ENCODE results near the gene EXOG.
"Not testable (repeated sequence)": the region's sequence is repeated elsewhere in the genome, so short reads cannot be mapped to it uniquely, and the experiment has no call there.

EXOG gene

DNA sequence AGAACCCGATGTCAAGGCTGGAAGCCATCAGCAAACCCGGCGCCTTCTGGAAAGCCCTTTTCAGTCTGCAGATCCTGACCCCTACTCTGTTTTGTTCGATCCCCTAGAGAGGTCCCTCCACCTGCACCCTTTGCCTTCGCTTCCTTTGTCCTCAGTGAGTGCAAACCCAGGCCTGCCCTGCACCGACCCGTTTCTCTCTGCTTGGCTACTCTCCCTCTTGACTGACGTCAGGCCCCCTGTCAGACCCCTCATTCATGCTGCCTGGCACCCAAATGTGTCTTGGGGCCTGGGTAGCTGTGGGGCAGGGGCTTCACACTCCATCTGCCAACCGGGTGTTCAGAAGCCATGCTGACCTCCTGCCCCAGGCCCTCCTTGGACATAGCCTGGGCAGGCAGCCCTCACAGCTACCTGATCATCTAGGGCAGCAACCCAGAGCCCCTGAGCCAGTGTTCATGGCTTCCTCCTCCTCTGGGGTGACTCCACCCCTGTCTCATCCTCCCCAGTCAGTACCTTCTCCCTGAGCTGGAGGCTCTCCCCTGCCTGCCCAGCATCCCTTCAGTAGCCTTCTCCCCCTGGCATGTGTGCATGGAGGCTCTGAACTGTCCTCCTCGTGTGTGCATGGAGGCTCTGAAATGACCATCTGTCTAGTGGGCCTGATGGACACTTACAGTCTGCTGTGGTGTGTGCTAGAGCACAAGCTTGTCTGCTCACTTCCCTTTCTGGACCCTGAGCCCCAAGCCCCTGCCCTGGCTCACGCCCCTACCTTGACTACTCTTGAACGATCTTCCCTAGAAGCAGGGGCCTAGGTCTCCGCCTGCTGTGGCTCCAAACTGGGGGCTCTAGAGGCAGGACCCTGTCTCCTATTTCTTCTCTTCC is 69.4 kb downstream of the EXOG start:
- TF ChIP-seq, protein P1, sequence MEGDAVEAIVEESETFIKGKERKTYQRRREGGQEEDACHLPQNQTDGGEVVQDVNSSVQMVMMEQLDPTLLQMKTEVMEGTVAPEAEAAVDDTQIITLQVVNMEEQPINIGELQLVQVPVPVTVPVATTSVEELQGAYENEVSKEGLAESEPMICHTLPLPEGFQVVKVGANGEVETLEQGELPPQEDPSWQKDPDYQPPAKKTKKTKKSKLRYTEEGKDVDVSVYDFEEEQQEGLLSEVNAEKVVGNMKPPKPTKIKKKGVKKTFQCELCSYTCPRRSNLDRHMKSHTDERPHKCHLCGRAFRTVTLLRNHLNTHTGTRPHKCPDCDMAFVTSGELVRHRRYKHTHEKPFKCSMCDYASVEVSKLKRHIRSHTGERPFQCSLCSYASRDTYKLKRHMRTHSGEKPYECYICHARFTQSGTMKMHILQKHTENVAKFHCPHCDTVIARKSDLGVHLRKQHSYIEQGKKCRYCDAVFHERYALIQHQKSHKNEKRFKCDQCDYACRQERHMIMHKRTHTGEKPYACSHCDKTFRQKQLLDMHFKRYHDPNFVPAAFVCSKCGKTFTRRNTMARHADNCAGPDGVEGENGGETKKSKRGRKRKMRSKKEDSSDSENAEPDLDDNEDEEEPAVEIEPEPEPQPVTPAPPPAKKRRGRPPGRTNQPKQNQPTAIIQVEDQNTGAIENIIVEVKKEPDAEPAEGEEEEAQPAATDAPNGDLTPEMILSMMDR (IDR thresholded peaks at IDR 0.05; ENCODE audit: low read depth, low read length, poor library complexity, severe bottlenecking): no peak
- TF ChIP-seq EZH2phosphoT487 (IDR thresholded peaks at IDR 0.05; ENCODE audit: borderline replicate concordance, low read length): no peak
- H3K27ac ChIP-seq (ENCODE audit: low read depth, low read length): no peak overlapping the region
- no peaks in the 10 kb centered on the region for H3K4me1 ChIP-seq (ENCODE audit: control insufficient read depth, low read length)
- H3F3A ChIP-seq (ENCODE audit: control insufficient read depth, insufficient read depth): no peaks in the 10 kb centered on the region
- no peaks in the 10 kb centered on the region for H4K20me1 ChIP-seq (ENCODE audit: control insufficient read depth, insufficient read depth, low read depth, low read length)
- H3K36me3 ChIP-seq (ENCODE audit: control insufficient read depth, low read length): no peaks in the 10 kb centered on the region
- H3K4me2 ChIP-seq (ENCODE audit: low read length): no peak overlapping the region
- no peak overlapping the region for H3K4me3 ChIP-seq (ENCODE audit: low read length)
- H3K9me2 ChIP-seq (replicated peaks; ENCODE audit: control insufficient read depth, low read length): no peaks in the 10 kb centered on the region
- H3K9me3 ChIP-seq (ENCODE audit: control insufficient read depth, insufficient read depth, low read length): no peaks in the 10 kb centered on the region
- H3K27me3 ChIP-seq (ENCODE audit: control insufficient read depth, low read length): no peaks in the 10 kb centered on the region
- H3K79me2 ChIP-seq (ENCODE audit: control insufficient read depth, low read length): no peaks in the 10 kb centered on the region

DNA sequence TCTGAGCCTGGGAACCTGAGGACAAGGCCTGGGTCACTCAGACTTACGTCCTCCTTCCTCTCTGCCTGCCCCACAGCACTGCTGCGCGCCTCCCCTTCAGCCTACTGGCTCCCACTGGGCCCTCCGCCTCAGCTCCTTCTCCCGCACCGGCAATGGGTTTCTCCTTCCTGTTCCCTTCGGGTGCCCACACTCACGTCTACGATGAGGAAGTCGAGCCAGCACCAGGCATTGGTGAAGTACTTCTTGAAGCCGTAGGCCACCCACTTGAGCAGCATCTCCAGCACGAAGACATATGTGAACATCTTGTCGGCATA is 70.0 kb downstream of the EXOG start:
- no peaks in the 10 kb centered on the region for H3K9me3 ChIP-seq (ENCODE audit: control insufficient read depth, insufficient read depth, low read length)
- H3K36me3 ChIP-seq (ENCODE audit: control insufficient read depth, low read length): no peaks in the 10 kb centered on the region
- no peaks in the 10 kb centered on the region for H3K9me2 ChIP-seq (replicated peaks; ENCODE audit: control insufficient read depth, low read length)
- no peaks in the 10 kb centered on the region for H3K27me3 ChIP-seq (ENCODE audit: control insufficient read depth, low read length)
- no peaks in the 10 kb centered on the region for H3K79me2 ChIP-seq (ENCODE audit: control insufficient read depth, low read length)
- no peak overlapping the region for H3K4me2 ChIP-seq (ENCODE audit: low read length)
- H3K4me3 ChIP-seq (ENCODE audit: low read length): no peak overlapping the region
- no peak overlapping the region for H3K27ac ChIP-seq (ENCODE audit: low read depth, low read length)
- TF ChIP-seq, protein P1 (IDR thresholded peaks at IDR 0.05; ENCODE audit: low read depth, low read length, poor library complexity, severe bottlenecking): no peak
- TF ChIP-seq EZH2phosphoT487 (IDR thresholded peaks at IDR 0.05; ENCODE audit: borderline replicate concordance, low read length): no peak
- no peaks in the 10 kb centered on the region for H3F3A ChIP-seq (ENCODE audit: control insufficient read depth, insufficient read depth)
- H4K20me1 ChIP-seq (ENCODE audit: control insufficient read depth, insufficient read depth, low read depth, low read length): no peaks in the 10 kb centered on the region
- no peaks in the 10 kb centered on the region for H3K4me1 ChIP-seq (ENCODE audit: control insufficient read depth, low read length)

DNA sequence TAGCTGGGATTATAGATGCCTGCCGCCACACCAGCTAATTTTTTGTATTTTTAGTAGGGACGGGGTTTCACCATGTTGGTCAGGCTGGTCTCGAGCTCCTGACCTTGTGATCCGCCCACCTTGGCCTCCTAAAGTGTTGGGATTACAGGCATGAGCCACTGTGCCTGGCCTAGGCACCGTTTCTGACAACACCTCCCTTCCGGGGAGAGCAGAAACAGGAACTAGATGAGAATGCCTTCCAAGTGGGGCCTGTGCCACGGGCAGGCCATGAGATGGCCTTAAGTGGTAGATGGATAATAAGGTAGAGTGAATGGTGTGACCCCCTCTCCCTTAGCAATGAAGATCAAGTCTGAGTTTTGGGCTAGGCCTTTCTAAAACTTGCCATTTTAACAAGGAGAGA is 70.7 kb downstream of the EXOG start:
- not testable (repeated sequence) for H3K4me2 ChIP-seq (ENCODE audit: low read length); H3K27ac ChIP-seq (ENCODE audit: low read depth, low read length); H3K9me2 ChIP-seq (replicated peaks; ENCODE audit: control insufficient read depth, low read length); H3K4me3 ChIP-seq (ENCODE audit: low read length); H3K36me3 ChIP-seq (ENCODE audit: control insufficient read depth, low read length); H3K9me3 ChIP-seq (ENCODE audit: control insufficient read depth, insufficient read depth, low read length); H3K4me1 ChIP-seq (ENCODE audit: control insufficient read depth, low read length); H3K27me3 ChIP-seq (ENCODE audit: control insufficient read depth, low read length); H3F3A ChIP-seq (ENCODE audit: control insufficient read depth, insufficient read depth); H4K20me1 ChIP-seq (ENCODE audit: control insufficient read depth, insufficient read depth, low read depth, low read length); H3K79me2 ChIP-seq (ENCODE audit: control insufficient read depth, low read length)

DNA sequence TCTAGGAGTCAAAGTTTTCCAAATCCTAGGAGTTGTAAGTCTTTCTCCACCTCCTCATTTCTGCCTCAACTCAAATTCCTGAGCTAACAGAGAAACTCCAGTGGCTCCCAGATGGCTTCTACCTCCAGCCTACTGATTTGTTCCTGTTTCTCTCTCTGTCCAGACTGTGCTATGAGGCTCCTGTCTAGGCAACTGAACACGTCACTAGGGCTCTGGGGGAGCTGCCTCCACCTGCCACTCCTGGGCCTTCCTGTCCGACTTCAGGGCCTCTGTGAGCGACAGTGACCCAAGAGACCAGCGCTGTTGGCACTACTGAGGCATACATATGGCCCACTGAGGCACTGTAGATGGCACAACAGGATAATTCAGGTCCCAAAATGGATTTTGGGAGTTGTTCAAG is 71.4 kb downstream of the EXOG start:
- H3K9me3 ChIP-seq (ENCODE audit: control insufficient read depth, insufficient read depth, low read length): no peaks in the 10 kb centered on the region
- H3F3A ChIP-seq (ENCODE audit: control insufficient read depth, insufficient read depth): no peaks in the 10 kb centered on the region
- no peak overlapping the region for H3K4me2 ChIP-seq (ENCODE audit: low read length)
- H3K9me2 ChIP-seq (replicated peaks; ENCODE audit: control insufficient read depth, low read length): no peaks in the 10 kb centered on the region
- no peaks in the 10 kb centered on the region for H3K36me3 ChIP-seq (ENCODE audit: control insufficient read depth, low read length)
- H3K4me1 ChIP-seq (ENCODE audit: control insufficient read depth, low read length): no peaks in the 10 kb centered on the region
- no peaks in the 10 kb centered on the region for H3K79me2 ChIP-seq (ENCODE audit: control insufficient read depth, low read length)
- H3K4me3 ChIP-seq (ENCODE audit: low read length): no peak overlapping the region
- H4K20me1 ChIP-seq (ENCODE audit: control insufficient read depth, insufficient read depth, low read depth, low read length): no peaks in the 10 kb centered on the region
- no peaks in the 10 kb centered on the region for H3K27me3 ChIP-seq (ENCODE audit: control insufficient read depth, low read length)
- H3K27ac ChIP-seq (ENCODE audit: low read depth, low read length): no peak overlapping the region
- no peak for TF ChIP-seq EZH2phosphoT487 (IDR thresholded peaks at IDR 0.05; ENCODE audit: borderline replicate concordance, low read length)
- TF ChIP-seq, protein P1 (IDR thresholded peaks at IDR 0.05; ENCODE audit: low read depth, low read length, poor library complexity, severe bottlenecking): no peak

Data from DOHH2 (cell line).